HG03342 (cell line): ENCODE data around the gene DVL1.

Experiments used
- ATAC-seq: cut with Tn5 transposase; IDR thresholded peaks from one replicate; pipeline ENCODE4 v1.9.1; 2021; ENCODE audit warnings: mild to moderate bottlenecking, moderate library complexity; ENCODE audit not compliant: unreplicated experiment

DVL1 gene

GRCh38 chr1:1285611-1286311 lies 63.5 kb downstream of the DVL1 start:
- no peak for ATAC-seq
